Natural killer cell (primary cell): ENCODE measurements around the gene SYTL5. TPM values are rescaled to one million over a fixed set of nuclear protein-coding genes. Genes with fewer than 3 reads are reported as not detected.

Experiments used
- ATAC-seq, 3 donors: fragments of 150-1000 bp in 2 of 3; fragments of 200-7000 bp in 1 of 3; cut with Tn5 transposase; 1 replicate in 1 of 3; 2 replicates in 2 of 3; pipeline ENCODE4 v1.10.0; 2021; ENCODE audit warnings: mild to moderate bottlenecking in 2 of 3, moderate library complexity in 2 of 3
- DNase-seq, 2 donors: peaks; one replicate each; pipeline versions ENCODE4 v3.0.0 to v3.0.0-alpha.2; 2013 to 2021; ENCODE audit warnings: mixed read lengths in 1 of 2
- H3K27ac ChIP-seq: one replicate; pipeline ENCODE4 v1.5.1; 2013; ENCODE audit warnings: mild to moderate bottlenecking, low read length
- H3K27me3 ChIP-seq: one replicate; pipeline ENCODE4 v1.6.1; 2013; ENCODE audit warnings: low read length; ENCODE audit not compliant: control insufficient read depth, insufficient read depth
- H3K36me3 ChIP-seq: one replicate; pipeline ENCODE4 v1.6.1; 2013; ENCODE audit warnings: low read length; ENCODE audit not compliant: control insufficient read depth, insufficient read depth
- H3K4me1 ChIP-seq: one replicate; pipeline ENCODE4 v1.6.1; 2013; ENCODE audit warnings: low read length; ENCODE audit not compliant: control insufficient read depth, insufficient read depth
- H3K4me3 ChIP-seq: one replicate; pipeline ENCODE4 v1.5.1; 2013; ENCODE audit warnings: low read length
- H3K9me3 ChIP-seq: one replicate; pipeline ENCODE4 v1.6.1; 2013; ENCODE audit warnings: low read length; ENCODE audit not compliant: control insufficient read depth, insufficient read depth
- H3K27ac Mint-ChIP-seq, 2 donors: one replicate each; pipeline ENCODE4 v1.8.0; 2022; ENCODE audit warnings: mild to moderate bottlenecking in 2 of 2, mixed read lengths in 2 of 2, moderate library complexity in 1 of 2
- H3K27me3 Mint-ChIP-seq, 2 donors: one replicate each; pipeline ENCODE4 v1.8.0; 2022; ENCODE audit warnings: low read depth in 2 of 2, mixed read lengths in 2 of 2
- H3K36me3 Mint-ChIP-seq: one replicate; pipeline ENCODE4 v1.8.0; 2022; ENCODE audit warnings: mixed read lengths
- H3K4me1 Mint-ChIP-seq, 2 donors: one replicate each; pipeline ENCODE4 v1.8.0; 2022; ENCODE audit warnings: mixed read lengths in 2 of 2
- H3K4me3 Mint-ChIP-seq: one replicate; pipeline ENCODE4 v1.8.0; 2022; ENCODE audit warnings: mild to moderate bottlenecking, moderate library complexity, mixed read lengths
- H3K9me3 Mint-ChIP-seq, 2 donors: one replicate each; pipeline ENCODE4 v1.8.0; 2022; ENCODE audit warnings: mixed read lengths in 2 of 2
- WGBS: methylation state at CpG from one replicate; pipeline ENCODE4 v1.1.7; 2013; ENCODE audit warnings: missing lambda C conversion rate; ENCODE audit not compliant: insufficient coverage; 5-methylcytosine and 5-hydroxymethylcytosine counted together
- intact Hi-C: fragments of 100-400 bp; cut with micrococcal nuclease; formaldehyde crosslinking; loops from one replicate; pipeline ENCODE4 v1.14.2; 2022
- total RNA-seq, 4 donors: library from RNA; stranded (reverse); fragments of 120-200 nt in 1 of 4; gene quantifications; one replicate each; pipeline versions ENCODE4 v1.2.3 to v1.2.4, GENCODE V29; 2013 to 2022
- TF ChIP-seq, protein P1 (sequence below): fragments of 200-600 bp; IDR thresholded peaks from one replicate; pipeline ENCODE4 v1.8.0; 2022; ENCODE audit warnings: antibody characterized with exemption

Gene SYTL5
- total RNA-seq, 3 donors from 2014 or later (not counting 1 experiment from before 2014, with no cell fraction given): 0.05 TPM; not detected in 2

DNA sequence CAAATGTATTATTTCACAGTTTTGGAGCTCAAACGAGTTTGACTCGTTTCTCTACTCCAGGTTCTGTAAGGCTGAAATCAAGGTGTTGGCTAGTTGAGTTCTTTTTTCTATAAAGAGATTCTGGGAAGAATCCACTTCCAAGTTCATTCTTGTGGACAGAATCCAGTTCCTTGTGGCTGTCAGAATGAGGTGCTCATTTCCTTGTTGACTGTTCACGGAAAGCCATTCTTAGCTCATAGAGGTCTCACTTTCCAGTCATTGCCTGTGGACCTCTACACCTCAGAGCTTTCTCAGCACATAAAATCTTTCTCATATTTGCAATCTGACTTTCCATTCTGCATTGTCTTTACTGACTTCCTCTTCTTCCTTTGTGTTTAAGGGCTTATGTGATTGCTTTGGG is 62.9 kb downstream of the SYTL5 start:
- Histone ChIP-seq H3K4me3 (no peak overlapping the region), H3K36me3 (no peaks in the 10 kb centered on the region), H3K27ac (no peak overlapping the region), H3K4me1 (no peaks in the 10 kb centered on the region), H3K9me3 (no peaks in the 10 kb centered on the region), H3K27me3 (no peaks in the 10 kb centered on the region)
- TF ChIP-seq, protein P1, sequence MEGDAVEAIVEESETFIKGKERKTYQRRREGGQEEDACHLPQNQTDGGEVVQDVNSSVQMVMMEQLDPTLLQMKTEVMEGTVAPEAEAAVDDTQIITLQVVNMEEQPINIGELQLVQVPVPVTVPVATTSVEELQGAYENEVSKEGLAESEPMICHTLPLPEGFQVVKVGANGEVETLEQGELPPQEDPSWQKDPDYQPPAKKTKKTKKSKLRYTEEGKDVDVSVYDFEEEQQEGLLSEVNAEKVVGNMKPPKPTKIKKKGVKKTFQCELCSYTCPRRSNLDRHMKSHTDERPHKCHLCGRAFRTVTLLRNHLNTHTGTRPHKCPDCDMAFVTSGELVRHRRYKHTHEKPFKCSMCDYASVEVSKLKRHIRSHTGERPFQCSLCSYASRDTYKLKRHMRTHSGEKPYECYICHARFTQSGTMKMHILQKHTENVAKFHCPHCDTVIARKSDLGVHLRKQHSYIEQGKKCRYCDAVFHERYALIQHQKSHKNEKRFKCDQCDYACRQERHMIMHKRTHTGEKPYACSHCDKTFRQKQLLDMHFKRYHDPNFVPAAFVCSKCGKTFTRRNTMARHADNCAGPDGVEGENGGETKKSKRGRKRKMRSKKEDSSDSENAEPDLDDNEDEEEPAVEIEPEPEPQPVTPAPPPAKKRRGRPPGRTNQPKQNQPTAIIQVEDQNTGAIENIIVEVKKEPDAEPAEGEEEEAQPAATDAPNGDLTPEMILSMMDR: no peak
- WGBS: 100% methylated on average over 2 of the region's 3 CpGs
- H3K9me3 Mint-ChIP-seq: no peaks in the 10 kb centered on the region
- ATAC-seq (no peak), DNase-seq (no peak)
- intact Hi-C loops: no loop called here
- no peak overlapping the region for H3K27ac Mint-ChIP-seq
- peaks cover 2 to 8% of the 10 kb centered on the region in 2 donors for H3K27me3 Mint-ChIP-seq
- H3K36me3 Mint-ChIP-seq: no peaks in the 10 kb centered on the region
- no peak overlapping the region for H3K4me3 Mint-ChIP-seq
- no peaks in the 10 kb centered on the region for H3K4me1 Mint-ChIP-seq

DNA sequence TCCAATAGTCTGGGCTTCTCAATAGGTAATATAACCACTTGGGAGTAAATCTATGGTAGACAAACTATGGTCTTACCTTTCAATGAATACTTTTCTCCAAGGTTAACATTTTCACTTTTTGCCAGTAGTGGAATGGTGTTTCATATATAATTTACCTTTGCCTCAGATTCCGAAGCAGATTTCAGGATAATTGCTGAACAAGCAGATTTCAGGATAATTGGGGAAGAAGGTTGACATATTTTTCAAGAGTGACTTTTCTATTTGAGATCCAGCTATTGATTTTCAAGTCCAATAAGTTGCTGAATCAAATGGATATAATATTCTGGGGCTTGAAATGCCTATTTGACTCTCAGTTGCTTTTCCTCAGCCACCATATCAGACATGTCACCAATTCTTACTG is 63.6 kb downstream of the SYTL5 start:
- Mint-ChIP-seq H3K4me3 (no peak overlapping the region), H3K27me3 (peaks cover 2 to 8% of the 10 kb centered on the region in 2 donors), H3K36me3 (no peaks in the 10 kb centered on the region), H3K4me1 (no peaks in the 10 kb centered on the region), H3K9me3 (no peaks in the 10 kb centered on the region), H3K27ac (no peak overlapping the region)
- intact Hi-C loops: no loop called here
- H3K36me3 ChIP-seq: no peaks in the 10 kb centered on the region
- no peaks in the 10 kb centered on the region for H3K4me1 ChIP-seq
- no peaks in the 10 kb centered on the region for H3K27me3 ChIP-seq
- no peak overlapping the region for H3K27ac ChIP-seq
- 90% methylated on average over 1 of the region's 1 CpG for WGBS
- ATAC-seq (no peak), DNase-seq (no peak)
- H3K9me3 ChIP-seq: no peaks in the 10 kb centered on the region
- TF ChIP-seq, protein P1: no peak
- H3K4me3 ChIP-seq: no peak overlapping the region

DNA sequence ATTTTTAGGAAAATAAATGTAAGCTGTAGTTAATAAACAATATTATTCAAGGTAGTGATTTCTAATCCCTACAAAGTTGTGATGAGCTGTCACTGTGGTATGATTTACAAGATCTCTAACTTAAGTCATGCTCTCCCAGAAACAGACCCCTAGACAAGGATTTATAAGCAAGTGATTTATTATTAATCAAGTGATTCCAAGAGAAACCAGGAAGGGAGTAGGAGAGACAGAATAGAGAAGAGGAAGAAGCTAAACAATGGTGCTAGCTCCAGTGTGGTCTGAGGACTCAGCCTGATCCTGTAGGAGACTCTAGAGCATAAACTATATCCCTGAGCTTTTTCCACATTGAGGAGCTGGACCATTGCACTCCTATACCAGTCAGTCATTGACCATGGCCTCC is 73.1 kb downstream of the SYTL5 start:
- no peaks in the 10 kb centered on the region for H3K9me3 Mint-ChIP-seq
- DNase-seq (no peak), ATAC-seq (no peak)
- H3K27ac Mint-ChIP-seq: no peak overlapping the region
- H3K4me1 Mint-ChIP-seq: no peaks in the 10 kb centered on the region
- TF ChIP-seq, protein P1: no peak
- Histone ChIP-seq H3K27me3 (no peaks in the 10 kb centered on the region), H3K9me3 (no peaks in the 10 kb centered on the region), H3K4me3 (no peak overlapping the region), H3K27ac (no peak overlapping the region), H3K36me3 (no peaks in the 10 kb centered on the region), H3K4me1 (no peaks in the 10 kb centered on the region)
- no peaks in the 10 kb centered on the region for H3K36me3 Mint-ChIP-seq
- intact Hi-C loops: no loop called here
- H3K27me3 Mint-ChIP-seq: peaks cover 3 to 7% of the 10 kb centered on the region in 2 donors
- H3K4me3 Mint-ChIP-seq: no peak overlapping the region

DNA sequence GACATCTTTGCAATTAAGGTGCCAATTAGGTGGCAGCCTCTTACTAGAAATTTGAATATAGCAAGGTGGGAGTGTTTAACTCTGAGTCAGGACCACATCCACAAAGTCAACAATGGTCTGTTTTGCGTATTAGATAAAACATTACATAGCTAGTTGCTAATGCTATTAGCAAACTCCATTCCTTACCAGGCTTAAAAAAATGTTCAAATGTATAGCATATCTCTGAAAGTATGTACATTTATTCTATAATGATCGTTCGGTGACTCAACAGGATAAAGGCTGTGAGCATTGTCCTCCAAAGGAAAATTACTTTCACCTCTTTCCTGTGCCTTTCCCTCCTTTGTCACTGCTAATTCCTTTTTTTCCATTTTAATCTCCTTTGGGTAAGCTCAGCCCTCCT is 74.5 kb downstream of the SYTL5 start:
- H3K27ac ChIP-seq: no peak overlapping the region
- Mint-ChIP-seq H3K36me3 (no peaks in the 10 kb centered on the region), H3K4me3 (no peak overlapping the region), H3K27me3 (peaks cover 3 to 7% of the 10 kb centered on the region in 2 donors), H3K27ac (no peak overlapping the region), H3K4me1 (no peaks in the 10 kb centered on the region), H3K9me3 (no peaks in the 10 kb centered on the region)
- TF ChIP-seq, protein P1: no peak
- 83% methylated on average over 2 of the region's 3 CpGs for WGBS
- no peak overlapping the region for H3K4me3 ChIP-seq
- H3K36me3 ChIP-seq: no peaks in the 10 kb centered on the region
- H3K4me1 ChIP-seq: no peaks in the 10 kb centered on the region
- no peak for ATAC-seq
- H3K9me3 ChIP-seq: no peaks in the 10 kb centered on the region
- no peaks in the 10 kb centered on the region for H3K27me3 ChIP-seq
- intact Hi-C loops: no loop called here
- DNase-seq: no peak
